GM10248 (cell line): ENCODE results near the gene LGI4.

Experiments
- CTCF ChIA-PET: fragments of 300-600 bp; sonication (Branson Sonifier 250); formaldehyde crosslinking; extraction: SDS; loops from one replicate; lab custom pipeline; 2021; ENCODE audit warnings: antibody characterized with exemption; lab: Yijun Ruan, JAX
- POLR2A ChIA-PET: fragments of 350-650 bp; sonication (Branson Sonifier 250); formaldehyde crosslinking; extraction: SDS; loops from one replicate; lab custom pipeline; 2020; ENCODE audit warnings: antibody characterized with exemption; lab: Yijun Ruan, JAX
- DNase-seq: peaks from one replicate; pipeline ENCODE4 v3.0.0; 2012; ENCODE audit errors: extremely low spot score
- CTCF ChIP-seq: IDR thresholded peaks from 2 replicates; pipeline ENCODE4 v1.5.1; 2012; ENCODE audit warnings: mild to moderate bottlenecking, low read depth; ENCODE audit errors: extremely low read depth, missing control alignments, control extremely low read depth

Gene LGI4

GRCh38 chr19:35108730-35109129 lies 26.1 kb downstream of the LGI4 start:
- no peak for DNase-seq
- ChIA-PET CTCF (no interaction called here), POLR2A (no interaction called here)
- TF ChIP-seq CTCF: no peak

- CTCF ChIA-PET: interaction anchor here (1.0 kb wide), 1 partner anchor 9 kb away, joined by 3 read pairs; no protein-coding TSS in a partner anchor
- TF ChIP-seq CTCF: no peak
- POLR2A ChIA-PET: no interaction called here
These were observed 27.3 kb downstream of the LGI4 start for GRCh38 chr19:35107545-35107944.

GRCh38 chr19:35106898-35107541 lies 27.8 kb downstream of the LGI4 start:
- no peak for DNase-seq
- TF ChIP-seq CTCF: no peak
- ChIA-PET POLR2A (no interaction called here), CTCF (interaction anchor here (1.0 kb wide), 1 partner anchor 9 kb away, joined by 3 read pairs; no protein-coding TSS in a partner anchor)

More at GRCh38 chr19:35107545-35107944, 27.3 kb downstream of the LGI4 start:
- DNase-seq: no peak

GRCh38 chr19:35106291-35106583 lies 28.6 kb downstream of the LGI4 start:
- POLR2A ChIA-PET: no interaction called here
- DNase-seq: no peak
- CTCF ChIA-PET: no interaction called here
- no peak for TF ChIP-seq CTCF

- TF ChIP-seq CTCF: no peak
- ChIA-PET POLR2A (no interaction called here), CTCF (no interaction called here)
- DNase-seq: no peak
These were observed 29.2 kb downstream of the LGI4 start for GRCh38 chr19:35105411-35106290.

GRCh38 chr19:35105047-35105410 lies 29.8 kb downstream of the LGI4 start:
- CTCF ChIA-PET: no interaction called here
- POLR2A ChIA-PET: no interaction called here
- no peak for DNase-seq
- TF ChIP-seq CTCF: no peak
